Uterus (tissue), 2 donors: ENCODE results near the gene HCN2.

Experiments
- CTCF ChIP-seq, 4 experiments: fragments of 200-600 bp in 2 of 4; fragments of 450-650 bp in 2 of 4; sonication (generic) in 2 of 4; IDR thresholded peaks; one replicate each; pipeline ENCODE4 v1.5.1; 2016 to 2019; ENCODE audit warnings: antibody characterized with exemption in 4 of 4, mild to moderate bottlenecking in 2 of 4, moderate library complexity in 1 of 4
- POLR2A ChIP-seq, 2 donors: fragments of 450-650 bp; IDR thresholded peaks; one replicate each; pipeline ENCODE4 v1.6.1; 2016; ENCODE audit warnings: antibody characterized with exemption in 2 of 2, mild to moderate bottlenecking in 1 of 2, moderate library complexity in 1 of 2

GRCh38 chr19:582497-583197 lies 7.0 kb upstream of the HCN2 start:
- no peak for TF ChIP-seq CTCF (IDR thresholded peaks at IDR 0.05)
- no peak for TF ChIP-seq POLR2A (IDR thresholded peaks at IDR 0.05)
